HUES6 (cell line): ENCODE data around the gene BANF2.
"Not testable (repeated sequence)": the region's sequence is repeated elsewhere in the genome, so short reads cannot be mapped to it uniquely, and the experiment has no call there.

Source experiments
- H3K27ac ChIP-seq: 2 replicates; pipeline ENCODE4 v1.7.0; 2013; ENCODE audit warnings: low read depth, mild to moderate bottlenecking, low read length, inconsistent platforms
- H3K27me3 ChIP-seq: 2 replicates; pipeline ENCODE4 v1.6.1; 2013; ENCODE audit warnings: low read length; ENCODE audit not compliant: control insufficient read depth, insufficient read depth
- H3K36me3 ChIP-seq: 2 replicates; pipeline ENCODE4 v1.6.1; 2013; ENCODE audit warnings: low read length; ENCODE audit not compliant: control insufficient read depth, insufficient read depth
- H3K4me1 ChIP-seq: 2 replicates; pipeline ENCODE4 v1.6.1; 2013; ENCODE audit warnings: low read length; ENCODE audit not compliant: control insufficient read depth, insufficient read depth
- H3K4me3 ChIP-seq: 2 replicates; pipeline ENCODE4 v1.5.1; 2013; ENCODE audit warnings: low read depth, low read length
- H3K9ac ChIP-seq: one replicate; pipeline ENCODE4 v1.6.1; 2013; ENCODE audit warnings: mild to moderate bottlenecking, low read length
- H3K9me3 ChIP-seq: 2 replicates; pipeline ENCODE4 v1.6.1; 2013; ENCODE audit warnings: low read depth, low read length; ENCODE audit not compliant: control insufficient read depth, insufficient read depth

The BANF2 gene

GRCh38 chr20:17696287-17696686 is 3.5 kb upstream of the BANF2 start:
- Histone ChIP-seq H3K36me3 (no peaks in the 10 kb centered on the region), H3K4me3 (no peak overlapping the region), H3K27ac (no peak overlapping the region), H3K9me3 (no peaks in the 10 kb centered on the region), H3K4me1 (0 out of 2 replicates have a peak, but pooled peaks cover 6% of the 10 kb centered on the region), H3K27me3 (no peaks in the 10 kb centered on the region), H3K9ac (no peak overlapping the region)

- H3K4me1 ChIP-seq: 0 out of 2 replicates have a peak, but pooled peaks cover 6% of the 10 kb centered on the region
- H3K4me3 ChIP-seq: no peak overlapping the region
- no peaks in the 10 kb centered on the region for H3K27me3 ChIP-seq
- no peak overlapping the region for H3K27ac ChIP-seq
- H3K36me3 ChIP-seq: no peaks in the 10 kb centered on the region
- H3K9ac ChIP-seq: no peak overlapping the region
- H3K9me3 ChIP-seq: no peaks in the 10 kb centered on the region
These were observed 2.6 kb upstream of the BANF2 start for GRCh38 chr20:17697171-17697570.

GRCh38 chr20:17698384-17698783 is 1.4 kb upstream of the BANF2 start:
- H3K27ac ChIP-seq: no peak overlapping the region

DNA sequence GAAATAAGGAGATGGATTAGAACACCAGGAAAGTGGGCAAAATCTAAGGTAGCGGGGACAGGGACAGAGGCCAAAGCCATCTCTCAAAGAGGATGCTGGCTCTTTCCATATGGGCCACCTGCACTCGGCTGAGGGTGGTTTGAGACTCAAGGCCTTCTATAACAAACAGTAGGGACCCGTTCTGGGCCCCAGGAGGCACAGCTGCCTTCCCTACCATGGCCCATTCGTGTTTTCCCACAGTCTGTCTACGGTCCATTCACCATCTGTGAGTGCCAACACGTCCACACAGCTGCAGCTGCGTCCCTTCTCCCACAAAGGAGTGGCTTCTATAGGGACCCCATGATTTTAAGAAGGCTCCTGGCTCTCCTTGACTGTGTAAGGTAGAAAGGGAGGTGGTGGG is 871 bp downstream of the BANF2 start:
- no peaks in the 10 kb centered on the region for H3K36me3 ChIP-seq
- no peak overlapping the region for H3K9ac ChIP-seq
- H3K27me3 ChIP-seq: no peaks in the 10 kb centered on the region
- H3K4me1 ChIP-seq: no peaks in the 10 kb centered on the region
- no peak overlapping the region for H3K27ac ChIP-seq
- no peak overlapping the region for H3K4me3 ChIP-seq
- H3K9me3 ChIP-seq: no peaks in the 10 kb centered on the region; the same call in 1 of the 2 replicates

More at GRCh38 chr20:17698384-17698783, 1.4 kb upstream of the BANF2 start:
- Histone ChIP-seq H3K36me3 (no peaks in the 10 kb centered on the region), H3K4me3 (no peak overlapping the region), H3K9ac (no peak overlapping the region), H3K27me3 (no peaks in the 10 kb centered on the region), H3K9me3 (no peaks in the 10 kb centered on the region; the same call in 1 of the 2 replicates), H3K4me1 (0 out of 2 replicates have a peak, but pooled peaks cover 3% of the 10 kb centered on the region)

- Histone ChIP-seq H3K9ac (no peak overlapping the region), H3K27me3 (no peaks in the 10 kb centered on the region), H3K4me3 (no peak overlapping the region), H3K36me3 (no peaks in the 10 kb centered on the region), H3K27ac (no peak overlapping the region), H3K9me3 (no peaks in the 10 kb centered on the region; the same call in 1 of the 2 replicates), H3K4me1 (no peaks in the 10 kb centered on the region)
These were observed 2.1 kb downstream of the BANF2 start for GRCh38 chr20:17701826-17702225.

- H3K27ac ChIP-seq: no peak overlapping the region
- peaks cover 1% of the 10 kb centered on the region; the same call in 1 of the 2 replicates for H3K4me1 ChIP-seq
- no peak overlapping the region for H3K4me3 ChIP-seq
- no peaks in the 10 kb centered on the region for H3K36me3 ChIP-seq
- no peaks in the 10 kb centered on the region; the same call in 1 of the 2 replicates for H3K9me3 ChIP-seq
- no peak overlapping the region for H3K9ac ChIP-seq
- no peaks in the 10 kb centered on the region for H3K27me3 ChIP-seq
These were observed 5.0 kb downstream of the BANF2 start for GRCh38 chr20:17704589-17705317.

- Histone ChIP-seq H3K9me3 (no peaks in the 10 kb centered on the region; the same call in 1 of the 2 replicates), H3K4me1 (peaks cover 13% of the 10 kb centered on the region), H3K4me3 (no peak overlapping the region), H3K36me3 (no peaks in the 10 kb centered on the region), H3K27me3 (no peaks in the 10 kb centered on the region), H3K27ac (no peak overlapping the region), H3K9ac (no peak overlapping the region)
These were observed 6.2 kb downstream of the BANF2 start for GRCh38 chr20:17705916-17706315.

DNA sequence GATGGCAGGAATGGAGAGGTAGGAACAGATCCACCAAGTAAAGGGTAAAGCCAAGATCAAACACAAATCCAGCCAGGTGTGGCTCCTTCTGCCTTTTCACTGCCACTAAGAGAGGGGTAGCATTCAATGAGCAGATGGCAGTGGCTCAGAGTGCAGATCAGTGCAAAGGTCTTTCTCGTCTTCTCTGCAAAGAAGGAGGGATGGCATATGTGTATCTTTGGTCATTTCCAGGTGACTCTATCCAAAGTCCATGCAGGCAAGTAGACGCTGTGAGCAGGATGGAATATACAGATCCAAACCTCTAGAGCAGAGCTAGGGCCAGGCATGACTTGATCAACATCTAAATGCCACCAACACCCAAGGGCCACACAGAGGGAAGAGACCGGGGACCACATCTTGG is 6.9 kb downstream of the BANF2 start:
- Histone ChIP-seq H3K27me3 (no peaks in the 10 kb centered on the region), H3K27ac (no peak overlapping the region), H3K4me3 (no peak overlapping the region), H3K9me3 (no peaks in the 10 kb centered on the region; the same call in 1 of the 2 replicates), H3K9ac (no peak overlapping the region), H3K36me3 (no peaks in the 10 kb centered on the region), H3K4me1 (peaks cover 20% of the 10 kb centered on the region)

- H3K4me1 ChIP-seq: peaks cover 22% of the 10 kb centered on the region
- not testable (repeated sequence) for H3K27ac ChIP-seq, H3K36me3 ChIP-seq, H3K9ac ChIP-seq, H3K4me3 ChIP-seq, H3K9me3 ChIP-seq, H3K27me3 ChIP-seq
These were observed 8.2 kb downstream of the BANF2 start for GRCh38 chr20:17707951-17708350.

- H3K9me3 ChIP-seq: no peaks in the 10 kb centered on the region
- H3K36me3 ChIP-seq: no peaks in the 10 kb centered on the region
- no peak overlapping the region for H3K9ac ChIP-seq
- H3K4me3 ChIP-seq: no peak overlapping the region
- no peaks in the 10 kb centered on the region for H3K27me3 ChIP-seq
- peaks cover 22% of the 10 kb centered on the region for H3K4me1 ChIP-seq
- no peak overlapping the region for H3K27ac ChIP-seq
These were observed 9.1 kb downstream of the BANF2 start for GRCh38 chr20:17708675-17709360.
